ENCODE measurements around the gene ABTB2.

Gene ABTB2

DNA sequence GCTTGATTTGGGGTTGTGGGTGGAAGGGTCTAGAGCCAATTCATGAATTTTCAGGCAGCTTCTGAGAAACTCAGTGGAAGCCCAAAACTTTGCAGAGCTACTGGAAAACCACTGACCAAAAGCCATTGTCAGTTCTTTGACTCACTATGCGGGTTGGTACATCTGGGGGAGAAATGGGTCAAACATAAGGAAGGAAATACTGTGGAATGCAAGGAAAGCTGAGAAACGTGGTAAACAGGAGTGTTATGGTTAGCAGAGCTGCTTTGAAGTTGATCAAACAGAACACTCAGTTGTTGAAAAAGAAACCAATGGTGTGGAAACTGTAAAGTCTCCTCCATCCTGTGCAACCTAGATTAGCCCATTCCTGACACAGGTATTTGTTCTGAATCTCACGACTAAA is 6.3 kb upstream of the ABTB2 start:
- no peak for DNase-seq (ENCODE audit: extremely low spot score)
- CTCF ChIA-PET, result interaction anchor here (1.3 to 7.4 kb wide), 4 partner anchors 128 to 367 kb away, joined by 3 to 51 read pairs (median 20); no protein-coding TSS in a partner anchor
- POLR2A ChIA-PET, result no interaction called here
- no peak for TF ChIP-seq CTCF (IDR thresholded peaks at IDR 0.05; ENCODE audit: control extremely low read depth, extremely low read depth, low read depth, missing control alignments)

GRCh38 chr11:34363363-34364084 is 5.7 kb upstream of the ABTB2 start:
- DNase-seq (ENCODE audit: extremely low spot score), result no peak
- no peak for TF ChIP-seq CTCF (IDR thresholded peaks at IDR 0.05; ENCODE audit: control extremely low read depth, extremely low read depth, low read depth, missing control alignments)
- ChIA-PET CTCF (interaction anchor here (1.1 to 7.4 kb wide), 5 partner anchors 9 to 366 kb away, joined by 3 to 51 read pairs (median 18); no protein-coding TSS in a partner anchor), POLR2A (no interaction called here)

DNA sequence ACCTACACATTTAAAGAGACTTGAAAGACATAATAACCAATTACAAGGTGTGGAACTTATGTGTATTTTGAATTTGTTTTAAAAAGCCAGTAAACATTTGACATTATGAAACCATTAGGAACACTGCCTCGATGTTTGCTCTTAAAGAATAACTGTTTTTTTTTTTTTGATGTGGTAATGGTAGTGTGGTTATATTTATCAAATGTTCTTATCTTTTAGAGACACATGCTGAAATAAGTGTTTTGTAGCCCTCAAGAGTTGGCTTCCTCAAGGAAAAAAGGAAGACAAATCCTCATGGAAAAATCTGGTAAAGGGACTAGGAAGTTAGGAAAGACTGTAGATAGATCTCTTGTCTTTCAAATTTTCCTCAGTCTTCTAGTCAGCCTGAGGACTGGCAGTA is 2.2 kb upstream of the ABTB2 start:
- TF ChIP-seq CTCF (IDR thresholded peaks at IDR 0.05; ENCODE audit: control extremely low read depth, extremely low read depth, low read depth, missing control alignments), result no peak
- ChIA-PET POLR2A (no interaction called here), CTCF (interaction anchor here (1.6 to 7.4 kb wide), 3 partner anchors 132 to 551 kb away, joined by 5 to 51 read pairs (median 22); no protein-coding TSS in a partner anchor)
- no peak for DNase-seq (ENCODE audit: extremely low spot score)

DNA sequence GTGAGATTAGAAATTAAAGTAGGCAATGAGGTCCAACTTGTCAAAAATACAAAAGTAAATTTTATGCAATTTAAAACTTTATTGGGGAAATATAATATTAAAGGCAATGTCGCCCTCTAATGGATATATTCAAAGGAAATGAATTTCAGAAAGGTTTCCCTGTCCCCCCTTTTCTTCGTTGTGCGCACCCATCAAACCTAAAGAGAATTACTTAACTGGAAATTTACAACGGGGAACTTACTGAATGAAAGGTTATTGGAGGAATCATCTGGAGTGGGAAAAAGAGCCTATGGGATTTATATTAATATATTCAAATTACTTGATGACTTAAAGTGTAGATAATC is 1.7 kb upstream of the ABTB2 start:
- POLR2A ChIA-PET, result no interaction called here
- no peak for DNase-seq (ENCODE audit: extremely low spot score)
- CTCF ChIA-PET, result no interaction called here
- peak; percentile 20 for TF ChIP-seq CTCF (IDR thresholded peaks at IDR 0.05; ENCODE audit: control extremely low read depth, extremely low read depth, low read depth, missing control alignments)

- POLR2A ChIA-PET, result interaction anchor here (0.6 to 1.7 kb wide), 3 partner anchors 97 to 185 kb away, joined by 4 to 5 read pairs (median 5); no protein-coding TSS in a partner anchor
- CTCF ChIA-PET, result interaction anchor here (1.0 to 10.8 kb wide), 17 partner anchors 10 to 362 kb away, joined by 3 to 121 read pairs (median 4); no protein-coding TSS in a partner anchor
- TF ChIP-seq CTCF (IDR thresholded peaks at IDR 0.05; ENCODE audit: control extremely low read depth, extremely low read depth, low read depth, missing control alignments), result peak; percentile 66
- DNase-seq (ENCODE audit: extremely low spot score), result peak; percentile 68
These were observed 1.1 kb upstream of the ABTB2 start for GRCh38 chr11:34358728-34359547.

- TF ChIP-seq CTCF (IDR thresholded peaks at IDR 0.05; ENCODE audit: control extremely low read depth, extremely low read depth, low read depth, missing control alignments), result no peak
- ChIA-PET CTCF (interaction anchor here (1.0 to 10.8 kb wide), 19 partner anchors 9 to 490 kb away, joined by 3 to 121 read pairs (median 4); partner anchors contain the start of gene CAT), POLR2A (interaction anchor here (0.6 to 1.7 kb wide), 3 partner anchors 96 to 184 kb away, joined by 4 to 5 read pairs (median 5); no protein-coding TSS in a partner anchor)
- DNase-seq (ENCODE audit: extremely low spot score), result no peak
These were observed 483 bp upstream of the ABTB2 start for GRCh38 chr11:34358258-34358727.
